Gastrocnemius medialis (tissue), 4 donors: ENCODE results near the gene PRKG1. TPM values are rescaled to one million over a fixed set of nuclear protein-coding genes. Genes with fewer than 3 reads are reported as not detected.
A peak's percentile ranks its signal among the peaks of the same experiment; 100 is the strongest.

Experiments used
- ATAC-seq, 2 donors: fragments of 150-250 bp; one replicate each; pipeline ENCODE4 v1.9.1; 2016
- DNase-seq, 2 donors: peaks; one replicate each; pipeline ENCODE4 v3.0.0-alpha.2; 2019
- H3K27ac ChIP-seq, 4 donors: fragments of 200-600 bp; sonication (generic); 1 replicate in 1 of 4; 2 replicates in 3 of 4; pipeline ENCODE4 v1.5.1; 2016 to 2018; ENCODE audit warnings: mild to moderate bottlenecking in 2 of 4, moderate library complexity in 1 of 4
- H3K27me3 ChIP-seq, 3 donors: fragments of 200-600 bp; sonication (generic) in 2 of 3; 1 replicate in 1 of 3; 2 replicates in 2 of 3; pipeline versions ENCODE4 v1.5.1 to v1.6.0; 2016 to 2019; ENCODE audit warnings: mild to moderate bottlenecking in 1 of 3, moderate library complexity in 1 of 3
- H3K36me3 ChIP-seq, 2 donors: fragments of 200-600 bp; sonication (generic) in 1 of 2; one replicate each; pipeline ENCODE4 v1.5.1; 2017 to 2018
- H3K4me1 ChIP-seq, 2 donors: fragments of 200-600 bp; sonication (generic) in 1 of 2; one replicate each; pipeline ENCODE4 v1.5.1; 2016 to 2017; ENCODE audit warnings: mild to moderate bottlenecking in 2 of 2
- H3K4me3 ChIP-seq, 4 donors: fragments of 200-600 bp; sonication (generic) in 3 of 4; 1 replicate in 1 of 4; 2 replicates in 3 of 4; pipeline ENCODE4 v1.5.1; 2016 to 2019; ENCODE audit warnings: mild to moderate bottlenecking in 2 of 4
- H3K9me3 ChIP-seq, 3 donors: fragments of 200-600 bp; sonication (generic) in 2 of 3; 1 replicate in 1 of 3; 2 replicates in 2 of 3; pipeline ENCODE4 v1.5.1; 2016 to 2019
- CTCF ChIP-seq, 5 experiments: fragments of 450-650 bp in 3 of 5; fragments of 200-600 bp in 2 of 5; sonication (generic) in 2 of 5; IDR thresholded peaks in 4 of 5; conservative IDR thresholded peaks in 1 of 5; 1 replicate in 4 of 5; 2 replicates in 1 of 5; pipeline ENCODE4 v1.5.1; 2016 to 2019; ENCODE audit warnings: antibody characterized with exemption in 5 of 5, mild to moderate bottlenecking in 3 of 5, moderate library complexity in 3 of 5
- POLR2A ChIP-seq, 2 donors: fragments of 450-650 bp; IDR thresholded peaks; one replicate each; pipeline ENCODE4 v1.6.1; 2017; ENCODE audit warnings: antibody characterized with exemption in 2 of 2, mild to moderate bottlenecking in 2 of 2, moderate library complexity in 2 of 2
- in situ Hi-C, 4 donors: fragments of 200-750 bp; cut with MboI; loops; one replicate each; pipeline versions ENCODE4 v1.15.0 to v1.8.0; 2017; ENCODE audit warnings: low sequenced_read_pairs in 4 of 4
- intact Hi-C: fragments of 100-400 bp; cut with DNase I; formaldehyde crosslinking; loops from one replicate; pipeline ENCODE4 v1.15.1; 2023; ENCODE audit warnings: low total_unique reads
- total RNA-seq, 4 donors: library from RNA; depleted of rRNA; stranded (reverse); fragments of >200 nt; gene quantifications; one replicate each; pipeline versions ENCODE4 v1.1.0 to v1.2.3, GENCODE V29; 2016

The PRKG1 gene
- total RNA-seq, 4 donors from 2014 or later = 10.4 to 39.4 (median 25.1) TPM

- ATAC-seq (no peak), DNase-seq (no peak)
- no peak overlapping the region for H3K27ac ChIP-seq
- H3K36me3 ChIP-seq = no peaks in the 10 kb centered on the region
- peaks cover 17 to 42% of the 10 kb centered on the region in 2 donors for H3K4me1 ChIP-seq
- no peaks in the 10 kb centered on the region for H3K27me3 ChIP-seq
- H3K4me3 ChIP-seq = no peak overlapping the region
- in situ Hi-C loops = no loop called here
- no peak for TF ChIP-seq CTCF (IDR thresholded peaks at IDR 0.05 in 4 of 5, conservative IDR thresholded peaks at IDR 0.05 in 1 of 5)
- TF ChIP-seq POLR2A (IDR thresholded peaks at IDR 0.05) = no peak
- no peaks in the 10 kb centered on the region for H3K9me3 ChIP-seq
- intact Hi-C loops = loop anchor here (5.0 kb wide), 1 partner anchor 44 kb away; no protein-coding TSS in a partner anchor
These were observed 27.6 kb upstream of the PRKG1 start for GRCh38 chr10:51046654-51047053.

- Histone ChIP-seq H3K4me3 (no peak overlapping the region), H3K9me3 (no peaks in the 10 kb centered on the region), H3K36me3 (no peaks in the 10 kb centered on the region), H3K27me3 (no peaks in the 10 kb centered on the region), H3K4me1 (peaks cover 17 to 49% of the 10 kb centered on the region in 2 donors), H3K27ac (no peak overlapping the region)
- intact Hi-C loops = loop anchor here (5.0 kb wide), 1 partner anchor 46 kb away; no protein-coding TSS in a partner anchor
- TF ChIP-seq POLR2A (IDR thresholded peaks at IDR 0.05) (no peak), CTCF (IDR thresholded peaks at IDR 0.05 in 4 of 5, conservative IDR thresholded peaks at IDR 0.05 in 1 of 5) (peak in 1 of 5 experiments; percentile 15)
- no peak for DNase-seq
- in situ Hi-C loops = no loop called here
- no peak for ATAC-seq
These were observed 26.4 kb upstream of the PRKG1 start for GRCh38 chr10:51047857-51048256.

GRCh38 chr10:51048792-51049191 is 25.5 kb upstream of the PRKG1 start:
- H3K4me3 ChIP-seq = no peak overlapping the region
- TF ChIP-seq POLR2A (IDR thresholded peaks at IDR 0.05) (no peak), CTCF (IDR thresholded peaks at IDR 0.05 in 4 of 5, conservative IDR thresholded peaks at IDR 0.05 in 1 of 5) (no peak)
- ATAC-seq = peak in 1 of 2 donors; percentile 46
- H3K9me3 ChIP-seq = no peaks in the 10 kb centered on the region
- H3K36me3 ChIP-seq = no peaks in the 10 kb centered on the region
- peak overlapping the region in 1 of 4 donors; percentile 2 for H3K27ac ChIP-seq
- no peaks in the 10 kb centered on the region for H3K27me3 ChIP-seq
- peaks cover 17 to 50% of the 10 kb centered on the region in 2 donors for H3K4me1 ChIP-seq
- in situ Hi-C loops = no loop called here
- intact Hi-C loops = loop anchor here (5.0 kb wide), 1 partner anchor 46 kb away; no protein-coding TSS in a partner anchor
- DNase-seq = no peak

GRCh38 chr10:51052163-51052562 is 22.1 kb upstream of the PRKG1 start:
- Histone ChIP-seq H3K36me3 (no peaks in the 10 kb centered on the region), H3K27me3 (no peaks in the 10 kb centered on the region), H3K4me1 (peaks cover 17 to 46% of the 10 kb centered on the region in 2 donors), H3K9me3 (no peaks in the 10 kb centered on the region), H3K4me3 (no peak overlapping the region), H3K27ac (no peak overlapping the region)
- ATAC-seq (no peak), DNase-seq (no peak)
- no peak for TF ChIP-seq POLR2A (IDR thresholded peaks at IDR 0.05)
- no peak for TF ChIP-seq CTCF (IDR thresholded peaks at IDR 0.05 in 4 of 5, conservative IDR thresholded peaks at IDR 0.05 in 1 of 5)
- intact Hi-C loops = no loop called here
- in situ Hi-C loops = loop anchor here in 2 of 4 donors (25.0 kb wide), 2 partner anchors 360 to 910 kb away; no protein-coding TSS in a partner anchor

GRCh38 chr10:51057925-51058324 is 16.4 kb upstream of the PRKG1 start:
- in situ Hi-C loops = loop anchor here in 2 of 4 donors (25.0 kb wide), 2 partner anchors 354 to 904 kb away; no protein-coding TSS in a partner anchor
- no peak overlapping the region for H3K4me3 ChIP-seq
- peaks cover 0 to 4% (median 0%) of the 10 kb centered on the region in 3 donors for H3K9me3 ChIP-seq
- ATAC-seq (no peak), DNase-seq (no peak)
- intact Hi-C loops = no loop called here
- H3K27me3 ChIP-seq = no peaks in the 10 kb centered on the region
- TF ChIP-seq POLR2A (IDR thresholded peaks at IDR 0.05) = no peak
- TF ChIP-seq CTCF (IDR thresholded peaks at IDR 0.05 in 4 of 5, conservative IDR thresholded peaks at IDR 0.05 in 1 of 5) = no peak
- H3K4me1 ChIP-seq = peaks cover 0 to 6% of the 10 kb centered on the region in 2 donors
- no peak overlapping the region for H3K27ac ChIP-seq
- H3K36me3 ChIP-seq = no peaks in the 10 kb centered on the region
